T-helper 2 cell treated with Interferon-gamma antibody and Interleukin-4, amounts not matched to agents 5 μg/mL and 100 μg/mL, for 36 hours (primary cell): Measurements from ENCODE around the gene MAF.

Experiments
- DNase-seq: peaks from one replicate; pipeline ENCODE4 v3.0.0; 2021; ENCODE audit warnings: low spot score
- H3K27ac Mint-ChIP-seq: one replicate; pipeline ENCODE4 v1.8.0; 2021; ENCODE audit warnings: mild to moderate bottlenecking, mixed read lengths
- H3K27me3 Mint-ChIP-seq: one replicate; pipeline ENCODE4 v1.8.0; 2021; ENCODE audit warnings: low read depth, mixed read lengths
- H3K36me3 Mint-ChIP-seq: one replicate; pipeline ENCODE4 v1.8.0; 2021; ENCODE audit warnings: low read depth, mixed read lengths
- H3K4me1 Mint-ChIP-seq: one replicate; pipeline ENCODE4 v1.8.0; 2021; ENCODE audit warnings: low read depth, mixed read lengths
- H3K4me3 Mint-ChIP-seq: one replicate; pipeline ENCODE4 v1.8.0; 2022; ENCODE audit warnings: mild to moderate bottlenecking, moderate library complexity, mixed read lengths
- H3K9me3 Mint-ChIP-seq: one replicate; pipeline ENCODE4 v1.8.0; 2021; ENCODE audit warnings: mixed read lengths

Gene MAF

GRCh38 chr16:79628501-79628975 is 28.0 kb upstream of the MAF start:
- H3K27ac Mint-ChIP-seq, result peak overlapping the region; percentile 89
- peaks cover 63% of the 10 kb centered on the region for H3K4me1 Mint-ChIP-seq

DNA sequence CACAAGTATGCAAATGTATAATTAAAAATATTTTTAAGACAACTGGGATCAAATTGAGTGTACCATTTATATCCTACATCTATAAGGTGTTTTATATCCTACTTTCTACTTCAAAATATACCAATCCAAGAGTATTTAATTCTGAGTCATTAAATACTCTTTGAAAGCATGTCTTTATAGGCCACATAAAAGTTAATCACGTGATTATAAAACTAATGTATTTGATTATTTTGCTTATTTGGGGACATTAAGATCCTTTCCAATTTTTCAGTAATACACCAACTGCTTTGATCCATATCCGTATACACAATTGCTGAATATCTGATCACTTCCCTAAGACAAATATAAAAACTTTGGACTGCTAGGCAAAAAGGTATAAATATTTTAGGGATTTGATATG is 26.6 kb upstream of the MAF start:
- DNase-seq, result no peak
- H3K4me1 Mint-ChIP-seq, result peaks cover 54% of the 10 kb centered on the region
- peaks cover 18% of the 10 kb centered on the region for H3K27me3 Mint-ChIP-seq
- H3K9me3 Mint-ChIP-seq, result peaks cover 7% of the 10 kb centered on the region
- no peak overlapping the region for H3K27ac Mint-ChIP-seq
- H3K36me3 Mint-ChIP-seq, result peaks cover 3% of the 10 kb centered on the region
- no peak overlapping the region for H3K4me3 Mint-ChIP-seq

More at GRCh38 chr16:79628501-79628975, 28.0 kb upstream of the MAF start:
- peak overlapping the region; percentile 21 for H3K4me3 Mint-ChIP-seq
- peaks cover 7% of the 10 kb centered on the region for H3K9me3 Mint-ChIP-seq
- peaks cover 12% of the 10 kb centered on the region for H3K27me3 Mint-ChIP-seq
- DNase-seq, result peak; percentile 90
- H3K36me3 Mint-ChIP-seq, result peaks cover 3% of the 10 kb centered on the region

- no peak overlapping the region for H3K4me3 Mint-ChIP-seq
- peaks cover 21% of the 10 kb centered on the region for H3K27me3 Mint-ChIP-seq
- H3K9me3 Mint-ChIP-seq, result peaks cover 8% of the 10 kb centered on the region
- no peak for DNase-seq
- peaks cover 53% of the 10 kb centered on the region for H3K4me1 Mint-ChIP-seq
- no peak overlapping the region for H3K27ac Mint-ChIP-seq
- peaks cover 5% of the 10 kb centered on the region for H3K36me3 Mint-ChIP-seq
Measured at GRCh38 chr16:79625738-79626137, 25.2 kb upstream of the MAF start.

- Mint-ChIP-seq H3K27me3 (peaks cover 21% of the 10 kb centered on the region), H3K4me1 (peaks cover 52% of the 10 kb centered on the region), H3K36me3 (peaks cover 3% of the 10 kb centered on the region), H3K4me3 (no peak overlapping the region), H3K9me3 (peaks cover 4% of the 10 kb centered on the region), H3K27ac (no peak overlapping the region)
- DNase-seq, result no peak
Measured at GRCh38 chr16:79623824-79624223, 23.3 kb upstream of the MAF start.

- DNase-seq, result no peak
- Mint-ChIP-seq H3K36me3 (peaks cover 2% of the 10 kb centered on the region), H3K9me3 (peaks cover 4% of the 10 kb centered on the region), H3K4me1 (peaks cover 52% of the 10 kb centered on the region), H3K27ac (no peak overlapping the region), H3K4me3 (no peak overlapping the region), H3K27me3 (peaks cover 21% of the 10 kb centered on the region)
Measured at GRCh38 chr16:79623062-79623461, 22.5 kb upstream of the MAF start.

DNA sequence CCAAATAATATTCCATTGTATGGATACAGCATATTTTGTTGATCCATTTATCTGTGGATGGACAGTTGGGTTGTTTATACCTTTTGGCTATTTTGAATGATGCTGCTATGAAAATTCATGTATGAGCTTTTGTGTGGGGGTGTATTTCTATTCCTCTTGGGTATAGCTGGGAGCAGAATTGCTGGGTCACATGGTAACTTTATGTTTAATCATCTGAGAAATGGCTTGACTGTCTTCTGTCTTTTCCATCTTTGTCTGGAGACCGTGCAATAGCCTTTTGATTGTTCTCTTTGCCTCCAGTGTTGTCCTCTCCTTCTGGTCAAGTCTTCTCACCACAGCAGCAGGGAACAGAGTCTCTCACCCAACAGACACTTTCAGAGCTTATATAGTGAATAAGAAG is 20.5 kb upstream of the MAF start:
- DNase-seq, result no peak
- H3K27ac Mint-ChIP-seq, result no peak overlapping the region
- H3K36me3 Mint-ChIP-seq, result peaks cover 2% of the 10 kb centered on the region
- H3K27me3 Mint-ChIP-seq, result peaks cover 21% of the 10 kb centered on the region
- H3K9me3 Mint-ChIP-seq, result peaks cover 4% of the 10 kb centered on the region
- peaks cover 59% of the 10 kb centered on the region for H3K4me1 Mint-ChIP-seq
- H3K4me3 Mint-ChIP-seq, result no peak overlapping the region

- peak overlapping the region; percentile 72 for H3K4me3 Mint-ChIP-seq
- H3K4me1 Mint-ChIP-seq, result peaks cover 62% of the 10 kb centered on the region
- H3K27me3 Mint-ChIP-seq, result peaks cover 11% of the 10 kb centered on the region
- H3K36me3 Mint-ChIP-seq, result peaks cover 2% of the 10 kb centered on the region
- H3K27ac Mint-ChIP-seq, result peak overlapping the region; percentile 94
- peak; percentile 80 for DNase-seq
- H3K9me3 Mint-ChIP-seq, result peaks cover 4% of the 10 kb centered on the region
Measured at GRCh38 chr16:79618692-79619050, 18.1 kb upstream of the MAF start.

- peaks cover 2% of the 10 kb centered on the region for H3K36me3 Mint-ChIP-seq
- peaks cover 4% of the 10 kb centered on the region for H3K9me3 Mint-ChIP-seq
- no peak for DNase-seq
- H3K27me3 Mint-ChIP-seq, result peaks cover 7% of the 10 kb centered on the region
- H3K4me3 Mint-ChIP-seq, result peak overlapping the region; percentile 72
- peak overlapping the region; percentile 94 for H3K27ac Mint-ChIP-seq
- H3K4me1 Mint-ChIP-seq, result peaks cover 59% of the 10 kb centered on the region
Measured at GRCh38 chr16:79618041-79618691, 17.6 kb upstream of the MAF start.

DNA sequence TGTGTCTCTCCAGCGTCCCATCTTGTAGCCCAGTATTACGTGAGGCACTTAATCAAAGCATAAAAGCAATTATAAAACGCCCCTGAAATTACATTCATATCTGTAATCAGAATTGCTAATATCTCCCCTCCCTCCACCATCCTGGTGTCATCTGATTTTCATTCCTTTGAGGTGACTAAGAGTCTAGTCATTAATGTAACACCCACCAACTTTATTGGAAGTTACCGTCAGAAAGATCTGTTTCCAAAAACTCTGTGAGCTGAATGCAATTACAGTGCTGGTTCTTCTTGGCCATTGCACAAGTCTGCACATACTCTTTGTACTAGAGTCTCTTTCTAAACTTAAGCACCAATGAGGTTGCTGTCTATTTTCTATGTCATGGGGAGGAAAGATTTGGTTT is 12.5 kb upstream of the MAF start:
- Mint-ChIP-seq H3K27me3 (peaks cover 2% of the 10 kb centered on the region), H3K4me3 (no peak overlapping the region)

GRCh38 chr16:79612207-79612606 is 11.7 kb upstream of the MAF start:
- Mint-ChIP-seq H3K27ac (no peak overlapping the region), H3K9me3 (no peaks in the 10 kb centered on the region), H3K36me3 (no peaks in the 10 kb centered on the region), H3K27me3 (peaks cover 2% of the 10 kb centered on the region), H3K4me3 (no peak overlapping the region), H3K4me1 (peaks cover 32% of the 10 kb centered on the region)
- no peak for DNase-seq

More for the DNA sequence above, 12.5 kb upstream of the MAF start:
- Mint-ChIP-seq H3K36me3 (no peaks in the 10 kb centered on the region), H3K27ac (no peak overlapping the region), H3K9me3 (no peaks in the 10 kb centered on the region), H3K4me1 (peaks cover 40% of the 10 kb centered on the region)
- DNase-seq, result no peak

DNA sequence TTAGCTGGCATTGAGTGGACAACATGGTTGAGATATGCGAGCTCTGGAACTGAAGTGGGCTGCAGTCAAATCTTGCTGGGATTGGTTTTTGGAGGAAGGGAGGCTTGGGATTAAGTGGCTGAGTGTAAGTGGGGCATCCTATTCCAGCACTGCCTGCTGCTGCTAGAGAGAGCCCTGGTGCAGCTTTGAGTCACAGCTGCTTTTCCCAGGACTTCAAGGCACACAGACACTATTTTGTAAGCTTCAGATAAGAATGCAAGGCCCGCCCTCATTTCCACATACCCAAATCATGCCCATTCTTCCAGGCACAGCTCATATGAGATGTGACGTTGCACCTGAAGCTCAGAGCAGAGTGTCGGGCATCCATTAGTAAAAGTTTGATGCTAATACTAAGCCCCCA is 10.2 kb upstream of the MAF start:
- Mint-ChIP-seq H3K27me3 (peaks cover 2% of the 10 kb centered on the region), H3K4me1 (peaks cover 33% of the 10 kb centered on the region), H3K9me3 (no peaks in the 10 kb centered on the region), H3K27ac (no peak overlapping the region), H3K4me3 (no peak overlapping the region), H3K36me3 (peaks cover 2% of the 10 kb centered on the region)
- no peak for DNase-seq

GRCh38 chr16:79609861-79610260 is 9.3 kb upstream of the MAF start:
- Mint-ChIP-seq H3K27me3 (peaks cover 2% of the 10 kb centered on the region), H3K9me3 (no peaks in the 10 kb centered on the region), H3K36me3 (peaks cover 3% of the 10 kb centered on the region), H3K4me3 (no peak overlapping the region), H3K4me1 (peaks cover 35% of the 10 kb centered on the region), H3K27ac (no peak overlapping the region)
- no peak for DNase-seq

- H3K27ac Mint-ChIP-seq, result no peak overlapping the region
- no peak for DNase-seq
- H3K36me3 Mint-ChIP-seq, result peaks cover 3% of the 10 kb centered on the region
- peaks cover 33% of the 10 kb centered on the region for H3K4me1 Mint-ChIP-seq
- H3K27me3 Mint-ChIP-seq, result peaks cover 2% of the 10 kb centered on the region
- no peaks in the 10 kb centered on the region for H3K9me3 Mint-ChIP-seq
- no peak overlapping the region for H3K4me3 Mint-ChIP-seq
Measured at GRCh38 chr16:79608976-79609375, 8.4 kb upstream of the MAF start.

DNA sequence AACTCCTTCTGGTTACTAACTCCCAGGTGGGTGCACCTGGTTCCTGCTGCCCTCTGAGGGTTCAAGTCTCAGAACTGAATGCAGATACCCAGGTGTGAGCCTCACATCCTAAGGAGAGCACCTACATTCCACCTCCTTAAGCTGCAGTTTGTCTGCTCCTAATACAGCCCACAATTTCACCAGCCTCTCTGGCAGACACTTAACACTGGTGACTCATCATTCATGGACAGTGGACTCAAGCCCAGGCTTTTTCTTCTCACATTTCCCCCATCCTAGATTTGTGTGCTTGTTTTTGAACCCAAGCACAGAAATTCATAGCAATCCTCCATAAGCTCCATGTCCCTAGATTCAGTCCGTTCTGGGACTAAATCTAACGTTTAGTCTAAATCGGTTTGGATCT is 7.0 kb upstream of the MAF start:
- Mint-ChIP-seq H3K9me3 (no peaks in the 10 kb centered on the region), H3K4me1 (peaks cover 35% of the 10 kb centered on the region), H3K4me3 (no peak overlapping the region), H3K27me3 (peaks cover 5% of the 10 kb centered on the region), H3K27ac (no peak overlapping the region), H3K36me3 (peaks cover 3% of the 10 kb centered on the region)
- DNase-seq, result no peak

- Mint-ChIP-seq H3K27me3 (peaks cover 5% of the 10 kb centered on the region), H3K4me1 (peaks cover 43% of the 10 kb centered on the region), H3K9me3 (no peaks in the 10 kb centered on the region), H3K4me3 (peak overlapping the region; percentile 5), H3K36me3 (peaks cover 3% of the 10 kb centered on the region), H3K27ac (no peak overlapping the region)
- DNase-seq, result peak; percentile 66
Measured at GRCh38 chr16:79605999-79606398, 5.5 kb upstream of the MAF start.
